ENCODE results near the gene ESPL1.

ESPL1 gene

DNA sequence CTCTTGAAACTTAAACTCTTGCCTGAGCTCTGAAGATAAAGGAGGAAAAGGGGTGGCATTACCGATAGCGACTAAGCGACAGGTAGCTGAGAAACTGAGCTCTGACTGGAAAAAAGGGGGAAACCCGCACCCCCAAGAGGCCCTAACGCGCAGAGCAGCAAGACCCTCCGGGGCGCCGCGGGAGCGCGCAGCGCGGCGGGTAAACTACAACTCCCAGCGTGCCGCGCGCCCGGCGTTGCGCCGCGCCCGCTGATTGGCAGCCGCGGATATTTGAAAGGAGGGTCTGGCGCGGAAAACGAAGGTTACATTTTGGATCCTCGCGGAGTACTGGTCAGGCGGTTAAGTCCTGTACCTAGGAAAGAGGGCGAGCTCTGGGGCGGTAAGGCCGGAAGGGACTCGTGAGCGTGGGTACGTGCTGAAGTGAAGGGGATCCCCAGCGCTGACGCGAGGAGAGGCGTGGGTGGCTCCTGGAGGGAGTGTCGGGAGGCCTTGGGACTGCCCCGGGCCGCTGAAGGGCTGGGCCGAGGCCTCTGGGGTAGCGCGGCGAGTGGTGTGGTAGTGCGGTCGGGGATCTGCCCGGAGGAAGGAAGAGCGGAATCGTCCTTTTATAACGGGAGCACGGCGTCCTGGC, at the start of gene ESPL1:
ESPL1 (plus strand) TSS at position 301 of the 631 bp plus-strand sequence. CDS start 468 bp downstream, outside the sequence.
- DNase-seq (ENCODE audit: low read depth in 3 of 3), result peak; percentile 75 to 80 (median 78)

DNA sequence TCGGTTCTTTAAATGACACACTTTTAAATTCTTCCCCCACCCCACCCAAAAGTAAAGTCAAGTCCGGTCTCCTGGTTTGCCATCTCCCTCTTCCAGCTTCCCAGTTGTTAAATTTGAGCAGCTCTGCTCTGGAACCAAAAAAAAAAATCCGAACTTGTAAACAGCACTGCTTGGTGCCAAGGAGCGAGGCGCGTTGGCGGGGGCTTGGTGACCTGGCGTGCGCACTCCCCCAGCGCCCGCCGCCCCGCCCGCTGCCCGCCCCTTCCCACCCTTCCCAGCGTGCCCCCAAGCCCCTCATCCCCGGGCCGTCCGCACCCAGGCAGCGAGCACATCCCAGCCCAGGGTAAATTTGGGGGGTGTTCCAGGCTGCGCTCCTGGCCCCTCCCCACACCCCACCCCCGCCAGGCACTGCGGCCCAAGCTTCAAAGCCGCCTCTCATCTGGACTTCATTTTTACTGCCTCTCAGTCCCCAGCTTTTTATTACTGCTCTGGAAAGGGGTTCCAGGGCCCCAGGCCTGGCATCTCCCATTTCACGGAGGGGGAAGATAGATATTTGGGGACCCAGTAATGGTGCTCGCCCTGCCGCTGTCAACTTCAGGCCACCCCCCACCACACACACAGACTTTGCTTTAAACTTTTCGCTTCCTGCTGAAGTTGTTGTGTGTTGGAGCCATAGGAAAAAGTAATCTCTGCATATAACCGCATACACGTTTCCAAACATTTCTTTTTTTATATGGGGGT, 49.4 kb upstream of the ESPL1 start:
- DNase-seq (ENCODE audit: low read depth in 3 of 3), result no peak

DNA sequence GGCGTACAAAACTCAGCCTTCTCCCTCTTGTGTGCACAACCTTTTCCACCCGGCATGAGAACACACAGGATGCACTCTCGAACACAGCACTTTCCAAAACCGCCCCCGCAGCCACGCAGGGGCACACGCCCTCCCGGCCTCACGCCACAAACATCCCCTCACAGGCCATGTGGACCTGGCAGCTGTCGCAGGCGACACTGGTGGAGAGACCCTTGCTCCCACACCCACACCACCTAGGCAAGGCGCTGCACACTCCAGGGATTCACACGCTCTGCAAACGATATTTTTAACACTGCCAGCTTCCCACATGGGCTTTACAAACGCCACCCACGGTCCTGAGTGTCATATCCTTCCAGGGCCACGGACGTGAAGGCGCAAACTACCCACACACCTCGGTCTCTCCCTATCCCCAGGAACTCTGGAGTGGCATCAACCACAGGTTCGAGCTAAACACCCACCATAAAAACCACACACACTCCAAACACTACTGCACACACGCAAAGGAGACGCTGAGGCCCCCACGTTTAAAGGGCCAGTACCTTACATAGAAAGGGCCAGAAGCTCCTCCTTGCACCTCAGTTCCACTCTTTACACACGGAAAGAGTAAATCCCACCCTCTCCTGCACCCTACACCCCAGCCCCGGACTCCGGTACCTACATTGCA, 48.7 kb upstream of the ESPL1 start:
- peak in 2 of 3 donors; percentile 49 to 66 for DNase-seq (ENCODE audit: low read depth in 3 of 3)

DNA sequence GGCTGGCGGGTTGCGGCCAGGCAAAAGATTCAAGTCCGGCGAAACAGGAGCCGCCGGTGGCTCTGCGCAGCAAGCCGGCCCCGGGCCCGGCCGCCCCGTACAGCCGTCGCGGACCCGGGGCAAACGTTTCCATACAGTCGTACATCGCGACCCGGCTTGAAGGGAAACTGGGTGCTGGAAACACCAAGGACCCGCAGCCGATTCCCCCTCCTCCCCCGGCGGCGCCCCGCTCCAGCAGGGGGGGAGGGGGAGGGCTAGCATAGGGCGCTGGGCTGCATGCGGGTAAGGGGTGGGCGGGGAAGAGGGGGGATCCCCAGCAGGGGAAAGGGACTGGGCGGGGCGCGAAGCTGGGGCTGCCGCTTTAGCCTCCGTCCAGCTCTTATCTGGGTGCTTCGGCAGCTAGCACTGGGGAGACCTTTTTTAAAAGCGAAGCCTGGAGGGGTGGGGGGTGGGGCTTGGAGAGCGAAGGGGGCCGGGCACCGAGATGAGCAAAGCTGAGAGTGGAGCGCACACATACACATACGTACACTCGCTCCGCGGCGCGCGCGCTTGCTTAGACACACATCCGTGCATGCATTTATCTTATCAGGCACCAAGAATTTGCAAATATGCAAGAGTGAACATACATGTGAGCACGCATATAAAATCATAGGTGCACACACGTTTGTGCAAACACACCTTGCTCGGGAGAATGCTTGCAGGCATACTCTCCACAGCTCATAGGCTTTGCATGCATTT, 48.0 kb upstream of the ESPL1 start:
- DNase-seq (ENCODE audit: low read depth in 3 of 3), result peak in 2 of 3 donors; percentile 68 to 75

DNA sequence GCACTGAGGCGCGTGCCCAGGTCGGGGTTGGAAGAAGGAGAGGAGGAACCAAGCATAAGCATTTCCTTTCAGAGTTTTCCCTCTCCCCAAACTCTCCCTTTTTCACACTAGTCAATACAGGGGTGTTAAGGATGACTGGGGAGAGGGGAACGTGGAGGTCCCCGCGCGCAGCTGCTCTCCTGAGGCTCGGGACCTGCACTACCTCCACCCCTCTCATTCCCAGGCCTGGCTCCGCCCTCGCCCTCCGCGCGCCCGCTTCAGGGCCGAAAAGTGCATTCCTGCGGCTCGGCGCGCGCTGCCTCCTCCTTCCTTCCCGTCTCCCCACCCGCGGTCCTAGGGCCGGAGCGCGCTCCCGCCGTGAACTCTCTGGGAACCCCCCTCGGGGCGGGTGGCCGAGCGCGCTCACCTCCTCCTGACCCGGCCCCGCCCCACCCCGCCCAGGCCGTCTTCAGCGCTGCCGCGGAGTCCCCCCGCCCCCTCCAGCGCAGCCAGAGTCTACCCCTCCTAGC, 47.4 kb upstream of the ESPL1 start:
- peak; percentile 69 to 82 (median 72) for DNase-seq (ENCODE audit: low read depth in 3 of 3)

GRCh38 chr12:53221203-53222080, 46.7 kb upstream of the ESPL1 start:
- DNase-seq (ENCODE audit: low read depth in 3 of 3), result no peak

- no peak for DNase-seq (ENCODE audit: low read depth in 3 of 3)
Observed at GRCh38 chr12:53222170-53222721, 45.9 kb upstream of the ESPL1 start.

GRCh38 chr12:53222806-53223261, 45.3 kb upstream of the ESPL1 start:
- DNase-seq (ENCODE audit: low read depth in 3 of 3), result no peak

DNA sequence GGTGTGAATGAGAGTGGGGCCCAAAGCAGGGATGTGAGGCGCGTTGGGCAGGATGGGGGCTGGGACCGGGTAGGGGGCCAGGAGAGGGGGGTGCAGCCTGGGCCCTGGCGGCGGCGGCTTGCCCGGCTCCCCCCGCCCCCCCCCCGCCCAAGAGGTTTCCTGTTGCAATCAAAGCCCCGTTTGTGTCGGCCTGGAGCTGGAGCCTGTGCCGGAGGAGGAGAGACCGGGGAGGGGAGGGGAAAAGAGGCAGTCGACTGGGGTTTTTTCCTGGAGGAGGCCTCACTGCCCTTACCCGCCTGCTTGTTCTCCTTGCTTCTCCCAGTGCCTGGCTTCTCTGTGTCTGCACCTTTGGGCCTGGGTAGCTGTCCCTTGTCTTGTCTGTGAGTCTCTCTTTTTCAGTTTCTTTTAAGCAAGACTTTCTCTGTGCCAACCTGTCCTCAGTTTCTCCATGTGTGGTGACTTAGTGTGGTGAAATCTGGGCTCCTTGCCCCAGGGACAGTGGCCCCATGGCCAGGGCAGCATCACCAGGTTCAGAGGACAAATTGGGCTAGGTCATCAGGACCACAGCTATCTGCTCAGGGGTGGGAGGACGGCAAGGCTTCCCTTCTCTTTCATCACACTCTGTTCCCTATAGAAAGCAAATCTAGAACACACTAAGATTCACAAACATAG, 44.6 kb upstream of the ESPL1 start:
- DNase-seq (ENCODE audit: low read depth in 3 of 3), result no peak

GRCh38 chr12:53224061-53224896, 43.8 kb upstream of the ESPL1 start:
- DNase-seq (ENCODE audit: low read depth in 3 of 3), result no peak

GRCh38 chr12:53224897-53225634, 43.0 kb upstream of the ESPL1 start:
- no peak for DNase-seq (ENCODE audit: low read depth in 3 of 3)

- DNase-seq (ENCODE audit: low read depth in 3 of 3), result no peak
Observed at GRCh38 chr12:53225635-53226424, 42.3 kb upstream of the ESPL1 start.

DNA sequence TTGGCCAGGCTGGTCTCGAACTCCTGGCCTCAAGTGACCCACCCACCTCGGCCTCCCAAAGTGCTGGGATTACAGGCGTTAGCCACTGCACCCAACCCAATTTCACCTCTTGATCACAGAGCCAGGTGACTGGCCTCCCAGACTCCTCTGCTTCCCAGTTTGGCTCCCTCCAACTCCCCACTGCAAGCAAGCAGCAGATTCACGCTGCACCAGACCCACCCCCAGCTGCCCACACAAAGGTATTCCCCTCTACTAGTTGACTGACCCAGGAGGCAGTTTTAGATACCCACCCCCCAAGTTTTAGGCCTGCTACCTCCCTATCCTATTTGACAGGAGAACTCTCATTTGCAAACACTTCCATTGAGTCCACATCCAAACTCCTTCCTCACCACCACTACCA, 41.3 kb upstream of the ESPL1 start:
- DNase-seq (ENCODE audit: low read depth in 3 of 3), result no peak

DNA sequence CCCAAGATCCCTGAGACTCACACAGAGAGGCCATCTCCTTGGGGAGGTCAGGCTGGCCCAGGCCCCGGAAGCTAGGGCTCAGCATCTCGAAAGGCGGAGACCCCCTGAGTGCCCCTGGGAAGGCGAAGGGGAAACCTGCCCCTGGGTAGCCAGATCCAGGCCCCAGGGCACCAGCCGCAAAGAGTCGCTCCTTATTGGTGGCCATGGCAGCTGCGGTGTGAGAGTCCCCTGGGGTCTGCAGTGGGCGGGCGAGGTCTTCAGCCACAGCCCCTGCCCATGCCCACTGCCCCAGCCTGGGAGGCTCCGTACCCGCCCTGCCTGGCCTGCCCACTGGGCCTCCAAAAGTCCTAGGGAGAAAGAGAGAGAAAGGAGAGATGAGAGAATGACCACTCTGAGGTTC, 40.8 kb upstream of the ESPL1 start:
- DNase-seq (ENCODE audit: low read depth in 3 of 3), result no peak

DNA sequence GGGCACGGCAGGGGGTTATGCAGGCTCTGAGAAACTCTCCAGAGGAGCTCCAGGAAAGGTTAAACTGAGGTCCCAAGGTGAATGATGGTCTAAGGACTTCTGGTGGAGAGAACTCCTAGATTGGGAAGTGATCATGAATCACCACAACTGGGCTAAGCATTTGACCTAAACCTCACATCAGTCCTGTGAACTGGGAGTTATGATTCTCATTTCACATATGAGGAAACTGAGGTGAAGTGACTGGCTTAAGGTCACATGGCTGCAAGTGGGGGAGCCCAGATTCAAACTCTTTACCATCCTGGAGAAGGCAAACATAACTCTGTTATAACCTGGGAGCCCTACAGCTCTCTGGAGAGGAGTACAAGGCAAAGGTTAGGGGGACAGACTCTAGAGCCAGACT, 40.3 kb upstream of the ESPL1 start:
- DNase-seq (ENCODE audit: low read depth in 3 of 3), result no peak

- no peak for DNase-seq (ENCODE audit: low read depth in 3 of 3)
Observed at GRCh38 chr12:53229454-53229853, 38.6 kb upstream of the ESPL1 start.

DNA sequence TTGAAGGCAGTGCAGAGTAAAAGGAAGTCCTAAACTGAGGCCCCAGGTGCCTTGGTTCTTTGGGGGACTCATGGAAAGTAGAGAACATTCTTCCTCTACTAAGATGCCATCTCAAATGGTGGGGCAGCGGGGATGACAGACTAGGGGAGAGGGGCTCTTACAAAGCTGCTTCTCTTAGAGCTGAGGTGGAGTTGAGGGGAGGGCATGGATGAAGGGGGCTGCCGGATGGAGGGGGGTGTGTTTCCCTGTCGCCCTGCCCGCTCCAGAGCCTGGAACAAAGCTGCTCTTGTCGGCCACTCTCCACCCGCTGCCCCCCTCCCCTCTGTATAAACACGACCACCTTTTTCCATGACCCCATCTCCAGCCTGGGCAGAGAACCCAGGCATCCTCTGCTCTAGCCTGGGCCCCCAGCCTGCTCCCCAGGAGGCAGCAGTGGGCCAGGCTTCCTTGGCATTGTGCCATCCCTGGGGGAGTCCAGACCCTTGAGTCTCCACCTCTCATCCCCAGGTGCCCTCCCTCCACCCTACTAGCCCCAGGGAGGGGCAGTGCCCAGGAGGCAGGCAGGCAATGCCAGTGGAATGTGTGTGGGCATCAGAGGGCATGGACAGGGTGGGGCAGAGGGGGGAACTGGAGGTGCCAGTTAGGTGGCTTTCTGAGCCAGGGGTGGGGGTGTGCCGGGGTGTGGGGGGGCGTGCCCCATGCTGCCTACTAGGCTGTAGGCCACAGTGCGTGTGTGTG, 37.8 kb upstream of the ESPL1 start:
- DNase-seq (ENCODE audit: low read depth in 3 of 3), result no peak

Data from stimulated activated CD4-positive, alpha-beta T cell treated with anti-CD3 and anti-CD28 coated beads, TNF-alpha, amount 100 ng/mL, for 48 hours (primary cell).